SU-DHL-6 (cell line): ENCODE data around the gene ZGRF1.

Experiments used
- H2AFZ ChIP-seq: fragments of 200-600 bp; sonication (generic); 2 replicates; pipeline ENCODE4 v1.6.1; 2014; ENCODE audit warnings: low read depth, mild to moderate bottlenecking, moderate library complexity, mixed read lengths, antibody characterized with exemption, low read length; ENCODE audit not compliant: severe bottlenecking
- H3F3A ChIP-seq: fragments of 200-600 bp; shearing (Covaris generic); 2 replicates; pipeline ENCODE4 v1.6.0; 2016; ENCODE audit warnings: antibody characterized with exemption, mild to moderate bottlenecking; ENCODE audit not compliant: insufficient read depth
- H3K27ac ChIP-seq: fragments of 200-600 bp; sonication (generic); 2 replicates; pipeline ENCODE4 v1.5.1; 2016; ENCODE audit warnings: low read depth, mild to moderate bottlenecking, low read length, moderate library complexity, mixed read lengths
- H3K27me3 ChIP-seq: fragments of 200-600 bp; sonication (generic), shearing (Covaris generic); 2 replicates; pipeline ENCODE4 v1.6.0; 2014; ENCODE audit warnings: mild to moderate bottlenecking, low read length
- H3K36me3 ChIP-seq: fragments of 200-600 bp; sonication (generic); 2 replicates; pipeline ENCODE4 v1.6.1; 2014; ENCODE audit warnings: mild to moderate bottlenecking, low read length, mixed read lengths
- H3K4me2 ChIP-seq: fragments of 300-600, 200-600 bp; shearing (Covaris generic), sonication (generic); 2 replicates; pipeline ENCODE4 v1.6.0; 2014; ENCODE audit warnings: low read length, low read depth, mild to moderate bottlenecking; ENCODE audit not compliant: poor library complexity, severe bottlenecking
- H3K4me3 ChIP-seq: fragments of 200-600 bp; sonication (generic); 2 replicates; pipeline ENCODE4 v1.5.1; 2014; ENCODE audit warnings: antibody characterized with exemption, low read length, mild to moderate bottlenecking, mixed read lengths; ENCODE audit not compliant: insufficient read depth, poor library complexity, severe bottlenecking
- H3K79me2 ChIP-seq: fragments of 200-600 bp; sonication (generic); 2 replicates; pipeline ENCODE4 v1.6.1; 2014; ENCODE audit warnings: mild to moderate bottlenecking, low read length, moderate library complexity; ENCODE audit not compliant: insufficient read depth
- H3K9ac ChIP-seq: fragments of 200-600 bp; sonication (generic); 2 replicates; pipeline ENCODE4 v1.7.0; 2014; ENCODE audit warnings: mild to moderate bottlenecking, low read length
- H3K9me2 ChIP-seq: fragments of 200-600 bp; sonication (generic); replicated peaks from 2 replicates; pipeline ENCODE4 v1.6.1; 2014; ENCODE audit warnings: low read length; ENCODE audit not compliant: insufficient read depth
- H3K9me3 ChIP-seq: fragments of 200-600 bp; sonication (generic); 2 replicates; pipeline ENCODE4 v1.6.1; 2014; ENCODE audit warnings: low read length, mixed read lengths; ENCODE audit not compliant: insufficient read depth
- H4K20me1 ChIP-seq: fragments of 200-600 bp; sonication (generic); 2 replicates; pipeline ENCODE4 v1.6.1; 2014; ENCODE audit warnings: low read depth, mild to moderate bottlenecking, antibody characterized with exemption, low read length, moderate library complexity, mixed read lengths
- CTCF ChIP-seq: fragments of 200-600 bp; sonication (generic); IDR thresholded peaks from one replicate; pipeline ENCODE4 v1.5.1; 2017; ENCODE audit warnings: antibody characterized with exemption, mild to moderate bottlenecking, low read length, moderate library complexity; ENCODE audit not compliant: insufficient read depth, poor library complexity, severe bottlenecking
- EZH2phosphoT487 ChIP-seq: fragments of 200-600 bp; sonication (generic), shearing (Covaris generic); conservative IDR thresholded peaks from 2 replicates; pipeline ENCODE4 v1.6.1; 2018; ENCODE audit warnings: mild to moderate bottlenecking, antibody characterized with exemption, low read length, moderate library complexity, mixed read lengths

Gene ZGRF1

GRCh38 chr4:112648263-112649054 is 11.8 kb upstream of the ZGRF1 start:
- Histone ChIP-seq H3K4me2 (no peak overlapping the region), H3K27ac (no peak overlapping the region), H4K20me1 (no peaks in the 10 kb centered on the region), H3K9me3 (no peaks in the 10 kb centered on the region), H2AFZ (no peak overlapping the region), H3K9ac (no peak overlapping the region), H3K36me3 (peaks cover 4% of the 10 kb centered on the region; the same call in 1 of the 2 replicates), H3K9me2 (no peaks in the 10 kb centered on the region), H3K4me3 (no peak overlapping the region), H3F3A (no peaks in the 10 kb centered on the region; the same call in 1 of the 2 replicates), H3K27me3 (no peaks in the 10 kb centered on the region), H3K79me2 (no peaks in the 10 kb centered on the region)
- no peak for TF ChIP-seq EZH2phosphoT487
- no peak for TF ChIP-seq CTCF

GRCh38 chr4:112647785-112648184 is 11.1 kb upstream of the ZGRF1 start:
- no peak overlapping the region for H2AFZ ChIP-seq
- no peaks in the 10 kb centered on the region for H3K9me3 ChIP-seq
- no peak overlapping the region for H3K9ac ChIP-seq
- TF ChIP-seq CTCF (no peak), EZH2phosphoT487 (no peak)
- H3F3A ChIP-seq, result no peaks in the 10 kb centered on the region; the same call in 1 of the 2 replicates
- H3K4me3 ChIP-seq, result no peak overlapping the region
- H3K4me2 ChIP-seq, result no peak overlapping the region
- H3K27ac ChIP-seq, result no peak overlapping the region
- no peaks in the 10 kb centered on the region; the same call in 1 of the 2 replicates for H3K79me2 ChIP-seq
- peaks cover 4% of the 10 kb centered on the region; the same call in 1 of the 2 replicates for H3K36me3 ChIP-seq
- H3K27me3 ChIP-seq, result no peaks in the 10 kb centered on the region
- no peaks in the 10 kb centered on the region for H4K20me1 ChIP-seq
- H3K9me2 ChIP-seq, result no peaks in the 10 kb centered on the region

GRCh38 chr4:112646632-112647537 is 10.2 kb upstream of the ZGRF1 start:
- Histone ChIP-seq H3K36me3 (peaks cover 4% of the 10 kb centered on the region; the same call in 1 of the 2 replicates), H3K9me2 (no peaks in the 10 kb centered on the region), H4K20me1 (no peaks in the 10 kb centered on the region), H3K79me2 (no peaks in the 10 kb centered on the region; the same call in 1 of the 2 replicates), H3K9me3 (no peaks in the 10 kb centered on the region), H3K4me2 (no peak overlapping the region), H2AFZ (no peak overlapping the region), H3K4me3 (no peak overlapping the region), H3K9ac (no peak overlapping the region), H3F3A (no peaks in the 10 kb centered on the region; the same call in 1 of the 2 replicates), H3K27me3 (no peaks in the 10 kb centered on the region), H3K27ac (no peak overlapping the region)
- TF ChIP-seq CTCF, result no peak
- no peak for TF ChIP-seq EZH2phosphoT487
